Right atrium auricular region (tissue), 2 donors: ENCODE data around the gene ATP5F1B. TPM values are rescaled to one million over a fixed set of nuclear protein-coding genes. Genes with fewer than 3 reads are reported as not detected.
A peak's percentile ranks its signal among the peaks of the same experiment; 100 is the strongest.
"Not testable (repeated sequence)": the region's sequence is repeated elsewhere in the genome, so short reads cannot be mapped to it uniquely, and the experiment has no call there.

Source experiments
- DNase-seq: peaks from one replicate; pipeline ENCODE4 v3.0.0-alpha.2; 2019; ENCODE audit warnings: low spot score
- H3K27ac ChIP-seq, 2 donors: fragments of 200-600 bp; sonication (generic); 1 replicate in 1 of 2; 2 replicates in 1 of 2; pipeline ENCODE4 v1.5.1; 2016 to 2019
- H3K27me3 ChIP-seq, 2 donors: fragments of 200-600 bp; sonication (generic); one replicate each; pipeline versions ENCODE4 v1.5.1 to v1.6.0; 2017 to 2019
- H3K36me3 ChIP-seq: fragments of 200-600 bp; sonication (generic); one replicate; pipeline ENCODE4 v1.5.1; 2016
- H3K4me1 ChIP-seq, 2 donors: fragments of 200-600 bp; sonication (generic); one replicate each; pipeline versions ENCODE4 v1.5.1 to v1.6.0; 2017 to 2019
- H3K4me3 ChIP-seq, 2 donors: fragments of 200-600 bp; sonication (generic); 1 replicate in 1 of 2; 2 replicates in 1 of 2; pipeline ENCODE4 v1.5.1; 2017 to 2019; ENCODE audit warnings: mild to moderate bottlenecking in 1 of 2, moderate library complexity in 1 of 2
- H3K9me3 ChIP-seq, 2 donors: fragments of 200-600 bp; sonication (generic); one replicate each; pipeline ENCODE4 v1.5.1; 2019
- CTCF ChIP-seq, 2 donors: fragments of 200-600 bp; sonication (generic); IDR thresholded peaks; one replicate each; pipeline ENCODE4 v1.5.1; 2019; ENCODE audit warnings: antibody characterized with exemption in 2 of 2
- total RNA-seq, 2 donors: library from RNA; depleted of rRNA; stranded (reverse); fragments of >200 nt; gene quantifications; one replicate each; pipeline ENCODE4 v1.1.0, GENCODE V29; 2016

The ATP5F1B gene
- total RNA-seq, 2 donors from 2014 or later: 1,028 to 1,860 TPM

GRCh38 chr12:56661560-56661959 is 15.8 kb upstream of the ATP5F1B start:
- H3K4me1 ChIP-seq: no peaks in the 10 kb centered on the region
- TF ChIP-seq CTCF (IDR thresholded peaks at IDR 0.05): no peak
- H3K9me3 ChIP-seq: no peaks in the 10 kb centered on the region
- no peak for DNase-seq
- H3K4me3 ChIP-seq: no peak overlapping the region
- H3K27ac ChIP-seq: no peak overlapping the region
- no peaks in the 10 kb centered on the region for H3K27me3 ChIP-seq
- peaks cover 40% of the 10 kb centered on the region for H3K36me3 ChIP-seq

- TF ChIP-seq CTCF (IDR thresholded peaks at IDR 0.05): no peak
- Histone ChIP-seq H3K4me3 (no peak overlapping the region), H3K27ac (no peak overlapping the region), H3K4me1 (no peaks in the 10 kb centered on the region), H3K27me3 (no peaks in the 10 kb centered on the region), H3K9me3 (peaks cover 0 to 2% of the 10 kb centered on the region in 2 donors), H3K36me3 (peaks cover 14% of the 10 kb centered on the region)
- no peak for DNase-seq
These were observed 13.1 kb upstream of the ATP5F1B start for GRCh38 chr12:56658921-56659320.

GRCh38 chr12:56657416-56658379 is 11.9 kb upstream of the ATP5F1B start:
- Histone ChIP-seq H3K36me3 (peaks cover 2% of the 10 kb centered on the region), H3K27me3 (no peaks in the 10 kb centered on the region), H3K27ac (no peak overlapping the region), H3K4me1 (no peaks in the 10 kb centered on the region), H3K9me3 (peaks cover 0 to 9% of the 10 kb centered on the region in 2 donors), H3K4me3 (no peak overlapping the region)
- TF ChIP-seq CTCF (IDR thresholded peaks at IDR 0.05): no peak
- DNase-seq: no peak

GRCh38 chr12:56653781-56654180 is 8.0 kb upstream of the ATP5F1B start:
- not testable (repeated sequence) for H3K9me3 ChIP-seq, H3K27me3 ChIP-seq, DNase-seq, H3K4me3 ChIP-seq, H3K36me3 ChIP-seq, H3K4me1 ChIP-seq, H3K27ac ChIP-seq

- not testable (repeated sequence) for DNase-seq, H3K27me3 ChIP-seq, H3K4me3 ChIP-seq, H3K27ac ChIP-seq, H3K9me3 ChIP-seq
- Histone ChIP-seq H3K4me1 (peaks cover 0 to 23% of the 10 kb centered on the region in 2 donors), H3K36me3 (peaks cover 18% of the 10 kb centered on the region)
These were observed 2.2 kb upstream of the ATP5F1B start for GRCh38 chr12:56648023-56648422.

- peak overlapping the region; percentile 93 to 100 for H3K4me3 ChIP-seq
- no peaks in the 10 kb centered on the region for H3K9me3 ChIP-seq
- no peak for DNase-seq
- TF ChIP-seq CTCF (IDR thresholded peaks at IDR 0.05): no peak
- H3K27ac ChIP-seq: peak overlapping the region; percentile 94 to 97
- H3K4me1 ChIP-seq: peaks cover 0 to 32% of the 10 kb centered on the region in 2 donors
- no peaks in the 10 kb centered on the region for H3K27me3 ChIP-seq
- peaks cover 46% of the 10 kb centered on the region for H3K36me3 ChIP-seq
These were observed 525 bp downstream of the ATP5F1B start for GRCh38 chr12:56645201-56645716.
